Stimulated activated CD4-positive, alpha-beta T cell treated with anti-CD3 and anti-CD28 coated beads, Interleukin-4, amount 100 ng/mL, for 48 hours (primary cell): ENCODE results near the gene EEPD1.
"Not testable (repeated sequence)": the region's sequence is repeated elsewhere in the genome, so short reads cannot be mapped to it uniquely, and the experiment has no call there.

ENCODE experiments used
- DNase-seq, 2 donors: peaks; one replicate each; pipeline ENCODE4 v3.0.0-alpha.2; 2020; ENCODE audit warnings: low read depth in 2 of 2

EEPD1 gene

GRCh38 chr7:36253699-36254098 lies 100.6 kb downstream of the EEPD1 start:
- no peak for DNase-seq

- not testable (repeated sequence) for DNase-seq
Observed at GRCh38 chr7:36258510-36259259, 105.6 kb downstream of the EEPD1 start.

GRCh38 chr7:36260481-36260880 lies 107.4 kb downstream of the EEPD1 start:
- no peak for DNase-seq

- DNase-seq, result no peak
Observed at GRCh38 chr7:36261019-36261754, 108.1 kb downstream of the EEPD1 start.

GRCh38 chr7:36262309-36263094 lies 109.4 kb downstream of the EEPD1 start:
- no peak for DNase-seq

GRCh38 chr7:36263095-36263484 lies 110.0 kb downstream of the EEPD1 start:
- DNase-seq, result no peak

GRCh38 chr7:36264123-36264801 lies 111.2 kb downstream of the EEPD1 start:
- no peak for DNase-seq

GRCh38 chr7:36264913-36265516 lies 112.0 kb downstream of the EEPD1 start:
- no peak for DNase-seq

- DNase-seq, result no peak
Observed at GRCh38 chr7:36265680-36266079, 112.6 kb downstream of the EEPD1 start.

GRCh38 chr7:36266190-36266589 lies 113.1 kb downstream of the EEPD1 start:
- no peak for DNase-seq

- no peak for DNase-seq
Observed at GRCh38 chr7:36266683-36267082, 113.6 kb downstream of the EEPD1 start.

GRCh38 chr7:36272211-36272566 lies 119.1 kb downstream of the EEPD1 start:
- no peak for DNase-seq

GRCh38 chr7:36272567-36273269 lies 119.7 kb downstream of the EEPD1 start:
- DNase-seq, result no peak

GRCh38 chr7:36273836-36274235 lies 120.8 kb downstream of the EEPD1 start:
- no peak for DNase-seq

GRCh38 chr7:36275735-36276284 lies 122.8 kb downstream of the EEPD1 start:
- no peak for DNase-seq

- DNase-seq, result no peak
Observed at GRCh38 chr7:36276428-36277248, 123.6 kb downstream of the EEPD1 start.

- no peak for DNase-seq
Observed at GRCh38 chr7:36277249-36277542, 124.1 kb downstream of the EEPD1 start.

- no peak for DNase-seq
Observed at GRCh38 chr7:36278069-36278619, 125.1 kb downstream of the EEPD1 start.

- no peak for DNase-seq
Observed at GRCh38 chr7:36278620-36279172, 125.6 kb downstream of the EEPD1 start.
